GM12878 (cell line): ENCODE data around the gene CRACDL. TPM values are rescaled to one million over a fixed set of nuclear protein-coding genes. Genes with fewer than 3 reads are reported as not detected.

Experiments
- ATAC-seq: fragments of 200-7000 bp; cut with Tn5 transposase; 3 replicates; pipeline ENCODE4 v1.9.1; 2020; ENCODE audit warnings: mild to moderate bottlenecking, moderate library complexity
- BruUV-seq: library from RNA; stranded (reverse); fragments of 400-500 nt; replicated peaks from 2 replicates; lab custom pipeline; 2021; lab: Mats Ljungman, UMichigan
- CTCF ChIA-PET: fragments of 300-600 bp; sonication (Branson Sonifier 250); formaldehyde crosslinking; extraction: SDS; loops from one replicate; lab custom pipeline; 2021; ENCODE audit warnings: inconsistent platforms; lab: Yijun Ruan, JAX
- POLR2A ChIA-PET: fragments of 350-600 bp; formaldehyde crosslinking; extraction: SDS; loops from one replicate; lab custom pipeline; 2021; ENCODE audit warnings: inconsistent platforms; lab: Charles Lee
- RAD21 ChIA-PET: fragments of 300-600 bp; sonication (Branson Sonifier 250); formaldehyde crosslinking; loops from one replicate; lab custom pipeline; 2023; ENCODE audit warnings: antibody characterized with exemption; ENCODE audit not compliant: unreplicated experiment; lab: Charles Lee
- SMC1A ChIA-PET: fragments of 300-600 bp; sonication (Branson Sonifier 250); formaldehyde crosslinking; loops from one replicate; lab custom pipeline; 2023; ENCODE audit not compliant: unreplicated experiment, uncharacterized antibody; lab: Charles Lee
- DNase-seq: peaks from one replicate; pipeline ENCODE4 v3.0.0-alpha.2; 2011; ENCODE audit warnings: low read depth, low spot score
- FAIRE-seq: peaks from 3 replicates; lab custom pipeline; 2011; peaks lifted over from hg19 to GRCh38; lab: Jason Lieb, UNC
- H2AFZ ChIP-seq: 2 replicates; pipeline ENCODE4 v1.6.0; 2011; ENCODE audit warnings: low read depth, low read length, control low read depth; ENCODE audit not compliant: control insufficient read depth
- H3K27ac ChIP-seq: 2 replicates; pipeline ENCODE4 v1.5.1; 2011; ENCODE audit warnings: control low read depth; ENCODE audit not compliant: control insufficient read depth, insufficient read depth
- H3K27me3 ChIP-seq, 2 experiments: replicated peaks in 1 of 2; 2 replicates each; pipeline versions ENCODE4 v1.6.0 to v1.6.1; 2011; ENCODE audit warnings: low read length in 1 of 2; ENCODE audit not compliant: control insufficient read depth in 2 of 2, insufficient read depth in 2 of 2
- H3K36me3 ChIP-seq, 2 experiments: 2 replicates each; pipeline ENCODE4 v1.5.1; 2011; ENCODE audit warnings: low read length in 1 of 2; ENCODE audit not compliant: control insufficient read depth in 2 of 2, insufficient read depth in 2 of 2
- H3K4me1 ChIP-seq: 2 replicates; pipeline ENCODE4 v1.6.1; 2011; ENCODE audit warnings: mild to moderate bottlenecking, low read length, moderate library complexity, mixed read lengths; ENCODE audit not compliant: control insufficient read depth, insufficient read depth
- H3K4me2 ChIP-seq: 2 replicates; pipeline ENCODE4 v1.6.0; 2011; ENCODE audit warnings: control low read depth; ENCODE audit not compliant: control insufficient read depth, insufficient read depth
- H3K4me3 ChIP-seq: fragments of 200-600 bp; sonication (generic); 2 replicates; pipeline ENCODE4 v1.5.1; 2016
- H3K79me2 ChIP-seq: 2 replicates; pipeline ENCODE4 v1.6.0; 2011; ENCODE audit warnings: low read length; ENCODE audit not compliant: control insufficient read depth, insufficient read depth
- H3K9ac ChIP-seq: 2 replicates; pipeline ENCODE4 v1.8.0; 2011; ENCODE audit warnings: low read length, control low read depth, mixed read lengths; ENCODE audit not compliant: control insufficient read depth, insufficient read depth
- H3K9me3 ChIP-seq: replicated peaks from 3 replicates; pipeline ENCODE4 v1.5.1; 2011; ENCODE audit warnings: mild to moderate bottlenecking, low read length; ENCODE audit not compliant: control insufficient read depth, insufficient read depth
- H4K20me1 ChIP-seq: 2 replicates; pipeline ENCODE4 v1.6.0; 2011; ENCODE audit not compliant: control insufficient read depth, insufficient read depth
- IKZF2 ChIP-seq, 2 experiments: fragments of 450-650 bp; IDR thresholded peaks; 2 replicates each; pipeline ENCODE4 v1.6.1; 2017; ENCODE audit warnings: mild to moderate bottlenecking in 2 of 2, moderate library complexity in 2 of 2
- SREBF1 ChIP-seq: IDR thresholded peaks from 2 replicates; pipeline ENCODE4 v1.6.1; 2012; ENCODE audit warnings: mild to moderate bottlenecking, low read length
- SRF ChIP-seq, 2 experiments: IDR thresholded peaks; 2 replicates each; pipeline ENCODE4 v1.6.1; 2011; ENCODE audit warnings: low read depth in 2 of 2, low read length in 2 of 2, mild to moderate bottlenecking in 1 of 2, moderate library complexity in 1 of 2
- WGBS: methylation state at CpG from one replicate; pipeline ENCODE4 v1.1.6; 2016; ENCODE audit warnings: low lambda C conversion rate; ENCODE audit not compliant: insufficient replicate concordance, insufficient coverage; ENCODE audit errors: missing lambda C conversion rate; 5-methylcytosine and 5-hydroxymethylcytosine counted together
- in situ Hi-C: fragments of 300-500 bp; cut with MboI; formaldehyde crosslinking; loops from 9 replicates; pipeline ENCODE4 v1.14.3; 2018; ENCODE audit warnings: mixed read lengths
- intact Hi-C: fragments of 100-400 bp; cut with micrococcal nuclease; formaldehyde crosslinking; loops from one replicate; pipeline ENCODE4 v1.14.2; 2022; ENCODE audit not compliant: unreplicated experiment
- polyA plus RNA-seq, 11 experiments: library from polyadenylated mRNA; depleted of rRNA in 4 of 11; unstranded in 6 of 11; stranded (reverse) in 5 of 11; fragments of >200 nt; fragmentation: Nextera tagmentation in 4 of 11; fragmentation: Illumina TruSeq in 1 of 11; extraction: Ambion mirVana in 4 of 11; extraction: Trizol in 1 of 11; gene quantifications; 1 replicate in 1 of 11; 2 replicates in 10 of 11; pipeline versions ENCODE4 v1.2.1 to v1.2.3, GENCODE V29; 2011 to 2016; ENCODE audit warnings: inconsistent platforms in 2 of 11, missing spikeins in 2 of 11, low read depth in 1 of 11
- total RNA-seq, 4 experiments: library from RNA; depleted of rRNA in 3 of 4; stranded (reverse); fragments of >200 nt in 3 of 4; fragmentation: Illumina TruSeq in 1 of 4; extraction: Trizol in 1 of 4; gene quantifications; 2 replicates each; pipeline versions ENCODE4 v1.2.1 to v1.2.3, GENCODE V29; 2013 to 2021
- TF ChIP-seq, protein P1 (sequence below): fragments of 450-650 bp; IDR thresholded peaks from 2 replicates; pipeline ENCODE4 v1.6.1; 2014; ENCODE audit warnings: mild to moderate bottlenecking
- TF ChIP-seq, protein P2 (sequence below): fragments of 450-650 bp; IDR thresholded peaks from 2 replicates; pipeline ENCODE4 v1.6.1; 2018; ENCODE audit warnings: mild to moderate bottlenecking, low read depth, moderate library complexity; ENCODE audit not compliant: partially characterized antibody

The CRACDL gene
- total and polyA plus RNA-seq, 10 of the 15 experiments (the other 5 are each of a cell fraction or from before 2014, with no cell fraction given): 0.03 to 0.72 (median 0.14) TPM

DNA sequence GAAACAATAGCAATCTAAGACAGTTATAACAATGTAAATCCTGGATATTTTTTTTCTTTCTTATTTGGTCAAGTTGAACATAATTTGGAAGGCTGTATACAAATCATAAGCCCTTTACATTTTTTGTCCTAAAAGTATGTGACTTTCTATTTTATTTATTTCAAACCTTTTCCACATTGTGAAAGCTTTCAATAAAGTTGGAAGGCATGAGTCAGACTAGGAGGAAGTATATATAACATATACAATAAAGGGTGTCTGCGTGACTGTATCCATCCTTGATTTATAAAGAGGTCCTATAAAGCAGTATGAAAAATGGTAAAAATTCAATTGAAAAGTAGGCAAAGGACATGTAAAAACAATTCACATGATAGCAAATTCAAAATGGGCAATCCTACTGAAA, 44.4 kb downstream of the CRACDL start:
- no peak overlapping the region for H3K4me2 ChIP-seq
- FAIRE-seq (no peak), DNase-seq (no peak), ATAC-seq (no peak)
- intact Hi-C loops (no loop called here), in situ Hi-C loops (no loop called here)
- RAD21 ChIA-PET: no interaction called here
- no peaks in the 10 kb centered on the region for H3K79me2 ChIP-seq
- no TSS peak for BruUV-seq
- WGBS: 4% methylated on average over 1 of the region's 1 CpG
- no peak overlapping the region for H3K4me3 ChIP-seq
- H4K20me1 ChIP-seq: no peaks in the 10 kb centered on the region
- no peaks in the 10 kb centered on the region for H3K36me3 ChIP-seq
- H3K27me3 ChIP-seq: peaks cover 0 to 2% of the 10 kb centered on the region in 2 experiments; a peak in 2 of 4 replicates
- no peak overlapping the region for H2AFZ ChIP-seq
- no peak overlapping the region for H3K27ac ChIP-seq
- CTCF ChIA-PET: no interaction called here
- POLR2A ChIA-PET: no interaction called here
- TF ChIP-seq SRF (IDR thresholded peaks at IDR 0.05; ENCODE audit: low read depth in 2 of 2, low read length in 2 of 2) (no peak), IKZF2 (IDR thresholded peaks at IDR 0.05) (no peak), SREBF1 (no peak)
- TF ChIP-seq, protein P1, sequence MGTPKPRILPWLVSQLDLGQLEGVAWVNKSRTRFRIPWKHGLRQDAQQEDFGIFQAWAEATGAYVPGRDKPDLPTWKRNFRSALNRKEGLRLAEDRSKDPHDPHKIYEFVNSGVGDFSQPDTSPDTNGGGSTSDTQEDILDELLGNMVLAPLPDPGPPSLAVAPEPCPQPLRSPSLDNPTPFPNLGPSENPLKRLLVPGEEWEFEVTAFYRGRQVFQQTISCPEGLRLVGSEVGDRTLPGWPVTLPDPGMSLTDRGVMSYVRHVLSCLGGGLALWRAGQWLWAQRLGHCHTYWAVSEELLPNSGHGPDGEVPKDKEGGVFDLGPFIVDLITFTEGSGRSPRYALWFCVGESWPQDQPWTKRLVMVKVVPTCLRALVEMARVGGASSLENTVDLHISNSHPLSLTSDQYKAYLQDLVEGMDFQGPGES: no peak
- TF ChIP-seq, protein P2, sequence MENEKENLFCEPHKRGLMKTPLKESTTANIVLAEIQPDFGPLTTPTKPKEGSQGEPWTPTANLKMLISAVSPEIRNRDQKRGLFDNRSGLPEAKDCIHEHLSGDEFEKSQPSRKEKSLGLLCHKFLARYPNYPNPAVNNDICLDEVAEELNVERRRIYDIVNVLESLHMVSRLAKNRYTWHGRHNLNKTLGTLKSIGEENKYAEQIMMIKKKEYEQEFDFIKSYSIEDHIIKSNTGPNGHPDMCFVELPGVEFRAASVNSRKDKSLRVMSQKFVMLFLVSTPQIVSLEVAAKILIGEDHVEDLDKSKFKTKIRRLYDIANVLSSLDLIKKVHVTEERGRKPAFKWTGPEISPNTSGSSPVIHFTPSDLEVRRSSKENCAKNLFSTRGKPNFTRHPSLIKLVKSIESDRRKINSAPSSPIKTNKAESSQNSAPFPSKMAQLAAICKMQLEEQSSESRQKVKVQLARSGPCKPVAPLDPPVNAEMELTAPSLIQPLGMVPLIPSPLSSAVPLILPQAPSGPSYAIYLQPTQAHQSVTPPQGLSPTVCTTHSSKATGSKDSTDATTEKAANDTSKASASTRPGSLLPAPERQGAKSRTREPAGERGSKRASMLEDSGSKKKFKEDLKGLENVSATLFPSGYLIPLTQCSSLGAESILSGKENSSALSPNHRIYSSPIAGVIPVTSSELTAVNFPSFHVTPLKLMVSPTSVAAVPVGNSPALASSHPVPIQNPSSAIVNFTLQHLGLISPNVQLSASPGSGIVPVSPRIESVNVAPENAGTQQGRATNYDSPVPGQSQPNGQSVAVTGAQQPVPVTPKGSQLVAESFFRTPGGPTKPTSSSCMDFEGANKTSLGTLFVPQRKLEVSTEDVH: no peak
- SMC1A ChIA-PET: no interaction called here
- no peak overlapping the region for H3K9ac ChIP-seq
- H3K9me3 ChIP-seq: no peaks in the 10 kb centered on the region
- no peaks in the 10 kb centered on the region for H3K4me1 ChIP-seq
